OCI-LY3 (cell line): ENCODE results near the gene SOWAHD.
A peak's percentile ranks its signal among the peaks of the same experiment; 100 is the strongest.

ENCODE experiments used
- H2AFZ ChIP-seq: fragments of 200-600, 300-600 bp; shearing (Covaris generic); 2 replicates; pipeline ENCODE4 v1.6.0; 2014; ENCODE audit warnings: antibody characterized with exemption, low read depth, low read length
- H3K27ac ChIP-seq: fragments of 200-600, 300-600 bp; sonication (generic); 2 replicates; pipeline ENCODE4 v1.5.1; 2014; ENCODE audit warnings: mild to moderate bottlenecking, low read length, moderate library complexity, mixed read lengths
- H3K27me3 ChIP-seq: fragments of 200-600, 300-600 bp; sonication (generic); 2 replicates; pipeline ENCODE4 v1.6.1; 2014; ENCODE audit warnings: low read depth, low read length, mixed read lengths
- H3K36me3 ChIP-seq: fragments of 200-600, 300-600 bp; sonication (generic); replicated peaks from 2 replicates; pipeline ENCODE3; 2014; ENCODE audit warnings: low read depth, low read length, mixed read lengths
- H3K4me1 ChIP-seq: fragments of 300-600, 200-600 bp; sonication (generic); 2 replicates; pipeline ENCODE4 v1.6.1; 2014; ENCODE audit warnings: low read length, mixed read lengths
- H3K4me2 ChIP-seq: fragments of 200-600, 300-600 bp; sonication (generic); 2 replicates; pipeline ENCODE4 v1.6.1; 2014; ENCODE audit warnings: low read length, mixed read lengths
- H3K4me3 ChIP-seq: fragments of 300-600, 200-600 bp; sonication (generic); 2 replicates; pipeline ENCODE4 v1.5.1; 2014; ENCODE audit warnings: antibody characterized with exemption, mild to moderate bottlenecking, low read length, moderate library complexity
- H3K79me2 ChIP-seq: fragments of 300-600, 200-600 bp; shearing (Covaris generic); 2 replicates; pipeline ENCODE4 v1.6.1; 2014; ENCODE audit warnings: mild to moderate bottlenecking, low read length, mixed read lengths
- H3K9ac ChIP-seq: fragments of 300-600, 200-600 bp; shearing (Covaris generic); 2 replicates; pipeline ENCODE4 v1.6.0; 2014; ENCODE audit warnings: mild to moderate bottlenecking, low read length, moderate library complexity
- H3K9me3 ChIP-seq: fragments of 200-600, 300-600 bp; shearing (Covaris generic); 2 replicates; pipeline ENCODE4 v1.6.1; 2014; ENCODE audit warnings: low read length, mixed read lengths; ENCODE audit not compliant: insufficient read depth
- H4K20me1 ChIP-seq: fragments of 200-600, 300-600 bp; sonication (generic); 2 replicates; pipeline ENCODE4 v1.6.1; 2016; ENCODE audit warnings: low read length, mixed read lengths; ENCODE audit not compliant: insufficient read depth
- EZH2phosphoT487 ChIP-seq: fragments of 200-600 bp; shearing (Covaris generic); IDR thresholded peaks from 2 replicates; pipeline ENCODE4 v1.6.1; 2018; ENCODE audit warnings: antibody characterized with exemption, mixed run types, low read depth
- TF ChIP-seq, protein P1 (sequence below): fragments of 200-600, 300-600 bp; sonication (generic); IDR thresholded peaks from 2 replicates; pipeline ENCODE4 v1.5.1; 2014; ENCODE audit warnings: antibody characterized with exemption, low read length, low read depth

The SOWAHD gene, protein sequence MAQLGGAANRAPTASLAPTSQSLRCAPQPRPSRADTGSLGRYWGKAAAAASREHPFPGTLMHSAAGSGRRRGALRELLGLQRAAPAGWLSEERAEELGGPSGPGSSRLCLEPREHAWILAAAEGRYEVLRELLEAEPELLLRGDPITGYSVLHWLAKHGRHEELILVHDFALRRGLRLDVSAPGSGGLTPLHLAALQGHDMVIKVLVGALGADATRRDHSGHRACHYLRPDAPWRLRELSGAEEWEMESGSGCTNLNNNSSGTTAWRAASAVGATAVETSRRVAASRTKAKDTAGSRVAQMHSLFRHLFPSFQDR

DNA sequence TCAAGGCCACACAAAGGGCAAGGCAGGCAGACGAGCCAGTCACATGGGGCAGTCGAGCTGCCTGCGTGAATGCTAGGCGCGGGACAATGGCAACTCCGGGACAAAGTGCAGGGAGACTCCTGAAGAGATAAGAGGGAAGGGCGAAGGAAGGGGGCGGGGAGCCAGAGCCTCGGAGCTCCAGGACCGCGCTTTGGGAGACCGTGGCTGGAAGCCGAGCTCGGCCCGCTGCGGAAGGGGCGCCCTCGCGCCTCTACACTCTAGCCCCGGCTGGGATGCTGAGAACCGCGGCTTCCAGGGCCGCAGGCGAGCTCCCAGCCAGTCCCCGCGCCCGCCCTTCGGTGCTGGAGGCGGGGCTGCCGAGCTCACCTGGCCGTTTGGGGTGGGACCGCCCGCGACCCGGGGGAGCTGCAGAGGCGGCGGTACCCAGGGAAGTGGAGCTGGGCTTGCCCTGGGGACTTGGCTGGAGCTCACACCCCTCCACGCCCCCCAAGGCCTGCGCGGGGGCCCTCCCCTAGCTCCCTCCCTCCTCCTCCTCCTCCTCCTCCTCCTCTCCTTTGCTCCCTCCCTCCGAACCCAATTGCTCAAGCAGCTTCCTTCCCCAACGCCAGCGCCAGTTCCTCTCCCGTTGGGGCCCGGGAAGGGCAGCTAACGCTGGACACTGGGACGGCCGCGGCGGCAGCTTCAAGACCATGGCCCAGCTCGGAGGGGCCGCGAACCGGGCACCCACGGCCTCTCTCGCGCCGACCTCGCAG, at the start of gene SOWAHD:
TSS of gene SOWAHD (plus strand) at position 610 of the 752 bp plus-strand sequence. CDS start at position 690, 80 bp downstream.
- H3K9ac ChIP-seq: peak within 1 kb of the TSS; percentile 78

DNA sequence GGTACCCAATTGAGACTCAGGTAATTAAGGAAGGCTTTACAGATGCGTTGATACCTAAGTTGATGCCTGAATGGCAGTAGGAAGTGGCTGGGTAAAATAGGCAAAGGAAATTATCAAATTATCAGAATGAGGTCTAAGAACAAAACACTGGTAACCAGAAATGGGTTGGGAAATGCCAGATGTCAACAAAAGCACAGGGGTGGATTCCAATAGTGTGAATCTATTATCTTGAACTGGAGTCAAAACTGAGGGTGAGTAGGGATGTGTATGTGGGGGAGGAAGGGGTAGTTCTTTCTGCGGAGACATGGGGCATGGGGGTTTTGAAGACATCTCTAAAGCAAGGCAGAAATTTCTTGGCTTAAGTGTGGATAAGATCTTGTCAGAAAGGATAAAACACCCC, 49.5 kb upstream of the SOWAHD start:
- no peaks in the 10 kb centered on the region for H3K36me3 ChIP-seq
- peaks cover 14% of the 10 kb centered on the region for H3K4me1 ChIP-seq
- no peak overlapping the region for H3K9ac ChIP-seq
- no peak overlapping the region for H2AFZ ChIP-seq
- H3K27me3 ChIP-seq: no peaks in the 10 kb centered on the region
- no peak overlapping the region for H3K27ac ChIP-seq
- no peaks in the 10 kb centered on the region for H3K79me2 ChIP-seq
- H3K4me3 ChIP-seq: no peak overlapping the region
- H4K20me1 ChIP-seq: no peaks in the 10 kb centered on the region
- no peak overlapping the region for H3K4me2 ChIP-seq
- TF ChIP-seq, protein P1, sequence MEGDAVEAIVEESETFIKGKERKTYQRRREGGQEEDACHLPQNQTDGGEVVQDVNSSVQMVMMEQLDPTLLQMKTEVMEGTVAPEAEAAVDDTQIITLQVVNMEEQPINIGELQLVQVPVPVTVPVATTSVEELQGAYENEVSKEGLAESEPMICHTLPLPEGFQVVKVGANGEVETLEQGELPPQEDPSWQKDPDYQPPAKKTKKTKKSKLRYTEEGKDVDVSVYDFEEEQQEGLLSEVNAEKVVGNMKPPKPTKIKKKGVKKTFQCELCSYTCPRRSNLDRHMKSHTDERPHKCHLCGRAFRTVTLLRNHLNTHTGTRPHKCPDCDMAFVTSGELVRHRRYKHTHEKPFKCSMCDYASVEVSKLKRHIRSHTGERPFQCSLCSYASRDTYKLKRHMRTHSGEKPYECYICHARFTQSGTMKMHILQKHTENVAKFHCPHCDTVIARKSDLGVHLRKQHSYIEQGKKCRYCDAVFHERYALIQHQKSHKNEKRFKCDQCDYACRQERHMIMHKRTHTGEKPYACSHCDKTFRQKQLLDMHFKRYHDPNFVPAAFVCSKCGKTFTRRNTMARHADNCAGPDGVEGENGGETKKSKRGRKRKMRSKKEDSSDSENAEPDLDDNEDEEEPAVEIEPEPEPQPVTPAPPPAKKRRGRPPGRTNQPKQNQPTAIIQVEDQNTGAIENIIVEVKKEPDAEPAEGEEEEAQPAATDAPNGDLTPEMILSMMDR: no peak
- TF ChIP-seq EZH2phosphoT487: no peak
- no peaks in the 10 kb centered on the region for H3K9me3 ChIP-seq

More for the DNA sequence above, at the start of gene SOWAHD:
- Histone ChIP-seq H3K4me1 (peaks cover 72% of the 10 kb centered on the region), H3K4me3 (peak within 1 kb of the TSS; percentile 93), H3K27ac (no peak within 1 kb of the TSS; the same call in 1 of the 2 replicates), H3K79me2 (no peaks in the 10 kb centered on the region), H3K36me3 (no peaks in the 10 kb centered on the region), H3K27me3 (no peaks in the 10 kb centered on the region), H4K20me1 (no peaks in the 10 kb centered on the region), H3K4me2 (peak within 1 kb of the TSS; percentile 87), H2AFZ (peak within 1 kb of the TSS; percentile 71; the same call in 1 of the 2 replicates), H3K9me3 (no peaks in the 10 kb centered on the region)
- TF ChIP-seq, protein P1: no peak
- TF ChIP-seq EZH2phosphoT487: no peak

DNA sequence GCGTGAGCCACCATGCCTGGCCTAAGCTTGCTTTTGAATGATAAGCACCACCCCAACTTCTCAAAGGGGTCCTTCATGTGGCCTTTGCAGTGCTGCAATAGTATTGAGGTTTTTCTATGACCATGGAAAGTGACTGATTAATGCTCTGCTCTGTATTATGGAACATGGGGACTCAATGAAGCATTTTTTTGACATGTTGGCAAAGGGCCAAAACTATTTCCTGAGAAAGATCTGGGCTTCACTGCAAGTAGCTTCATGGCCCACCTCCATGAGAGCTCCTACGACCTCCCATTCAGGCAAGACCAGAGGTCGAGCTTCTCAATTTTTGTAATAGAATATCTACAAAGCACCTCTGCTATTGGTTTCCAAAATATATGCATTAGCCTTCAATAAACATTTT, 48.8 kb upstream of the SOWAHD start:
- Histone ChIP-seq H3K79me2 (no peaks in the 10 kb centered on the region), H2AFZ (no peak overlapping the region), H4K20me1 (no peaks in the 10 kb centered on the region), H3K4me3 (no peak overlapping the region), H3K36me3 (no peaks in the 10 kb centered on the region), H3K4me1 (peaks cover 14% of the 10 kb centered on the region), H3K27me3 (no peaks in the 10 kb centered on the region), H3K4me2 (no peak overlapping the region), H3K27ac (no peak overlapping the region), H3K9me3 (no peaks in the 10 kb centered on the region), H3K9ac (no peak overlapping the region)
- TF ChIP-seq, protein P1: no peak
- no peak for TF ChIP-seq EZH2phosphoT487

DNA sequence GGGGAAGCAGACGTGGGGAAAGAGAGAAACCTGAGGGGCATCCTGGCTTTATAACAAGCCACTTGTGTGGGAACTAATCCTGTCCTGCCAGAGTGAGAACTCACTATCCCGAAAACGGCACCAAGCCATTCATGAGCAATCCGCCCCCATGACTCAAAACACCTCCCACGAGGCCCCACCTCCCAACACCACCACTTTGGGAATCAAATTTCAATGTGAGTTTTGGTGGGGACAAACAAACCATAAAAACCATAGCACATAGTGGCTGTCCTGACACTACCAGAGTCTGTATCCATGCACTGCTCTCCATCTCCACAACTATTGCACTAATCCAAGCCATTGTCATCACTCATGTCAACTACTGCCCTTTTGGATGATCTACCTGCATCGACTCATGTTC, 36.9 kb upstream of the SOWAHD start:
- H3K79me2 ChIP-seq: no peaks in the 10 kb centered on the region

More for the DNA sequence above, 36.9 kb upstream of the SOWAHD start:
- no peak overlapping the region for H3K4me2 ChIP-seq
- H3K27ac ChIP-seq: no peak overlapping the region
- H3K27me3 ChIP-seq: no peaks in the 10 kb centered on the region
- TF ChIP-seq, protein P1: no peak
- no peak for TF ChIP-seq EZH2phosphoT487
- no peak overlapping the region for H2AFZ ChIP-seq
- no peaks in the 10 kb centered on the region for H3K9me3 ChIP-seq
- H3K4me1 ChIP-seq: no peaks in the 10 kb centered on the region
- no peak overlapping the region for H3K9ac ChIP-seq
- H3K4me3 ChIP-seq: no peak overlapping the region
- no peaks in the 10 kb centered on the region for H3K36me3 ChIP-seq
- H4K20me1 ChIP-seq: no peaks in the 10 kb centered on the region
